Kidney epithelial cell (primary cell): ENCODE measurements around the gene ABL1. TPM values are rescaled to one million over a fixed set of nuclear protein-coding genes. Genes with fewer than 3 reads are reported as not detected.
A peak's percentile ranks its signal among the peaks of the same experiment; 100 is the strongest.

Experiments used
- DNase-seq: peaks from one replicate; pipeline ENCODE4 v3.0.0-alpha.2; 2010; ENCODE audit warnings: low read depth
- H3K27me3 ChIP-seq: 2 replicates; pipeline ENCODE4 v1.6.0; 2011; ENCODE audit warnings: low read length; ENCODE audit not compliant: control insufficient read depth, insufficient read depth
- H3K36me3 ChIP-seq: 2 replicates; pipeline ENCODE4 v1.5.1; 2011; ENCODE audit warnings: low read length; ENCODE audit not compliant: control insufficient read depth, insufficient read depth
- H3K4me3 ChIP-seq: 2 replicates; pipeline ENCODE4 v1.5.1; 2011; ENCODE audit warnings: low read depth, mild to moderate bottlenecking, control low read depth, low read length
- CTCF ChIP-seq: IDR thresholded peaks from 2 replicates; pipeline ENCODE4 v1.5.1; 2011; ENCODE audit warnings: mild to moderate bottlenecking, moderate library complexity, low read length, control low read depth, inconsistent platforms; ENCODE audit not compliant: insufficient read depth, poor library complexity, severe bottlenecking
- total RNA-seq: library from RNA; depleted of rRNA; stranded (reverse); fragments of >200 nt; gene quantifications from 2 replicates; pipeline ENCODE4 v1.2.3, GENCODE V29; 2015

The ABL1 gene
- total RNA-seq, 1 donor from 2014 or later = 83.7 TPM

GRCh38 chr9:130833031-130833990 is 1.7 kb upstream of the ABL1 start:
- Histone ChIP-seq H3K4me3 (no peak overlapping the region), H3K27me3 (no peaks in the 10 kb centered on the region), H3K36me3 (no peaks in the 10 kb centered on the region)
- TF ChIP-seq CTCF = no peak
- DNase-seq = no peak

DNA sequence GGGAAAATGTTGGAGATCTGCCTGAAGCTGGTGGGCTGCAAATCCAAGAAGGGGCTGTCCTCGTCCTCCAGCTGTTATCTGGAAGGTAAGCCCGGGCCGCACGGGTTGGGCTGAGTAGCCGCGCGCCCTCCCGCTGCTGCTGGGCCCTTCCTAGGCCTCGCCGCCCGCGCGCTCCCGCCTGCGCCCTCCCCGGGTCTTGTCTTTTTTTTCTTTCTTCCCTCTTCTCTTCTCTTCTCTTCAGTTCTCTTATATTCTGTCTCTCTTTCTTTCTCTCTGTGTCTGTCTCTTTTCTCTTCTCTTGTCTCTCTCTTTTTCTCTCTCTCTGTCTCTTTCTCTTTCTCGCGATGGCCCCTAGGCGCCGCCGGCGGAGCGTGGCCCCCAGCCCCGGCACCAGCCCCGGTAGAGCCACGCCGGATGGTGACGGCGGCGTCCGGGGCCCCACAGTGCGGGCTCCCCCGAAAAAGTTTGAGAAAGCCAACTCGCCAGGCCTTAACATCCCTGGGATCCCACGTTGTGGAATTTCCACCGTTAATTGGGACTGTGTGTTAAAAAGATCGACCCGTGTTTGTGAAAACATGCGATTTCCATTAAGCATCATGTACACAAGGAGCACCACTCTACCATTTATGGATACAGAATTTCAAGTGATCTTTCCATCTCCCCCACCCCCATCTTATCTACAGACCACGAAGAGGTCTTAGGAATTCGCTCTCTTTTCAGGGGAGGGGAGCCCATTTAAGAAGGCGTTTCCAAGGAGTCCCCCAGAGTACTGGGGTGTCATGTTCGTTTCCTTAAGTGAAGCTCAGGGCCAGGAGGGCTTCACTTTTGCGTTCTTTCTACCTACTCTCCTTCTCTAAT is 616 bp downstream of the ABL1 start:
- H3K4me3 ChIP-seq = peak overlapping the region; percentile 84
- no peak for TF ChIP-seq CTCF
- H3K36me3 ChIP-seq = no peaks in the 10 kb centered on the region
- no peak for DNase-seq
- H3K27me3 ChIP-seq = no peaks in the 10 kb centered on the region

- no peak for DNase-seq
- Histone ChIP-seq H3K27me3 (no peaks in the 10 kb centered on the region), H3K4me3 (peak overlapping the region; percentile 84), H3K36me3 (no peaks in the 10 kb centered on the region)
- no peak for TF ChIP-seq CTCF
Measured at GRCh38 chr9:130837002-130837511, 2.0 kb downstream of the ABL1 start.

- Histone ChIP-seq H3K36me3 (no peaks in the 10 kb centered on the region), H3K27me3 (no peaks in the 10 kb centered on the region), H3K4me3 (no peak overlapping the region)
- no peak for DNase-seq
- TF ChIP-seq CTCF = no peak
Measured at GRCh38 chr9:130837643-130838042, 2.6 kb downstream of the ABL1 start.

DNA sequence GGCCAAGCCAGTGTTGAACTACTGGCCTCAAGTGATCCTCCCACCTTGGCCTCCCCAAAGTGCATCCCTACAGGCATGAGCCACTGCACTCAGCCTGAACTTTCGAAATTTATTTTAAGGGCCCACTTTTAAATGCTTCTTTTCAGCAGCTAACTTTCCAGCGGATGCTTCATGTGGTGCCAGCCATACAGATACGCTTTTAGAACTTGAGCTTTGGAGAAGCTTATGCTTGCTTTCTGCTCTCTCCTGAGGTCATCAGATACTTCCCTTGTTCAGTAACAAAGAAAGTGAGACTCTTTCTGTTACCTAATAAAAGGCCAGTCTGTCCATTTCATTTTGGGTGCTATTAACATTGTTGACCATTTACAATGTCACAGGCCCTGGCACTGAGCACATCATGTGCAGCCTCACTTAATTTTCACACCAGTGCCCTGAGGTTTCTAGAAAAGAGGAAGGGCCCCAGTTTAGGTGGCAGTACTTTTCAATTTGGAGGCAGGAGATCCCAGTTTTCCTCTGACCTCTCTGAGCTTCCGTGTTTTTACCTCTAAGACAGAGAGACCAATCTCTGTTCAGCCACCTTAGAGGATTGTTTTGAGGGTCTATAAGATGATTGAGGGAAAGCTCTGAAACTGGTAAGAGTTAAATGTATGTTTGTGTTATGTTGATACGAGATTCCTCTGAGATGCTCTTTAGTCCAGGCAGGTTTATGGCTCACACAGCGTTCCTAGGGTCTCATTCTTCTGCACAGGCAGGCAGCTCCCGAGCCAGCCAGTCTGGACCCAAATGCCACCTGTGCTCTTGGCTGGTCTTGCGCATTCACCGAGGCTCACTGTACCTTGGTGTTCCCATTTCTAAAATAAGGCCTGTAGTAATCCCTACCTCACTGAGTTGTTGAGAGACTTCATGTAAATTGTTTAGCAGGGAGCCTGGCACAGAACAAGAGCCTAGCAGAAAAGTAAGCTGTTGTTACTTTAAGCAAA is 4.4 kb downstream of the ABL1 start:
- no peaks in the 10 kb centered on the region for H3K27me3 ChIP-seq
- TF ChIP-seq CTCF = no peak
- H3K36me3 ChIP-seq = no peaks in the 10 kb centered on the region
- H3K4me3 ChIP-seq = no peak overlapping the region
- DNase-seq = no peak
